Measurements from ENCODE around the gene IRGQ. TPM values are rescaled to one million over a fixed set of nuclear protein-coding genes. Genes with fewer than 3 reads are reported as not detected.
A peak's percentile ranks its signal among the peaks of the same experiment; 100 is the strongest.

Gene IRGQ
- total and polyA plus RNA-seq, 2 experiments from 2014 or later = 8.4 to 49.6 TPM

- no peak overlapping the region for H3K27ac Mint-ChIP-seq
- H3K27me3 Mint-ChIP-seq (ENCODE audit: insufficient read depth, low read depth, poor library complexity) = peaks cover 8% of the 10 kb centered on the region
- no peaks in the 10 kb centered on the region for H3K9me2 ChIP-seq (ENCODE audit: insufficient read depth)
- H2AFZ ChIP-seq = no peak overlapping the region
- no peak overlapping the region for H3K4me2 ChIP-seq
- no peaks in the 10 kb centered on the region; the same call in 1 of the 2 replicates for H3F3A ChIP-seq (replicated peaks; ENCODE audit: low read depth)
- no peaks in the 10 kb centered on the region for H3K36me3 ChIP-seq (ENCODE audit: insufficient read depth)
- TF ChIP-seq NANOG (IDR thresholded peaks at IDR 0.05; ENCODE audit: borderline replicate concordance) (no peak), EZH2phosphoT487 (IDR thresholded peaks at IDR 0.05; ENCODE audit: unreplicated experiment) (no peak), ETS1 (IDR thresholded peaks at IDR 0.05) (no peak), CREB1 (CRISPR knock-in tag; IDR thresholded peaks at IDR 0.05; ENCODE audit: low read depth) (no peak), ZNF331 (CRISPR knock-in tag; IDR thresholded peaks at IDR 0.05; ENCODE audit: low read depth) (no peak), EZH2 (IDR thresholded peaks at IDR 0.05; ENCODE audit: low read depth, unreplicated experiment) (no peak), ZNF462 (CRISPR knock-in tag; IDR thresholded peaks at IDR 0.05) (no peak), REST (IDR thresholded peaks at IDR 0.05; ENCODE audit: unreplicated experiment) (no peak), ZNF114 (CRISPR knock-in tag; IDR thresholded peaks at IDR 0.05) (no peak)
- ATAC-seq (no peak), DNase-seq (ENCODE audit: low spot score) (no peak)
- no peak overlapping the region for H3K4me3 ChIP-seq
- H3K9me3 Mint-ChIP-seq = no peaks in the 10 kb centered on the region; the same call in 2 of the 3 replicates
- H3K79me2 ChIP-seq (replicated peaks; ENCODE audit: insufficient read depth) = peaks cover 4% of the 10 kb centered on the region; the same call in 1 of the 2 replicates
- no peaks in the 10 kb centered on the region for H3K27me3 ChIP-seq (ENCODE audit: insufficient read depth)
- no peaks in the 10 kb centered on the region for H4K20me1 ChIP-seq (replicated peaks; ENCODE audit: insufficient read depth)
- peaks cover 6% of the 10 kb centered on the region; the same call in 2 of the 3 replicates for H3K36me3 Mint-ChIP-seq (ENCODE audit: low read depth)
- peaks cover 29% of the 10 kb centered on the region for H3K4me1 Mint-ChIP-seq
- H3K27ac ChIP-seq (ENCODE audit: low read depth) = no peak overlapping the region
- H3K4me3 Mint-ChIP-seq = peak overlapping the region; percentile 92
- H3K4me1 ChIP-seq (ENCODE audit: insufficient read depth) = peaks cover 14% of the 10 kb centered on the region
These were observed 17.1 kb downstream of the IRGQ start for GRCh38 chr19:43578787-43579186.
